HCT116 (cell line): ENCODE measurements around the gene DIP2B.

Source experiments
- CTCF ChIP-seq, 3 experiments: fragments of 200-600 bp in 1 of 3; sonication (generic) in 1 of 3; IDR thresholded peaks in 2 of 3; conservative IDR thresholded peaks in 1 of 3; 2 replicates each; pipeline ENCODE4 v1.5.1; 2012 to 2017; ENCODE audit warnings: low read depth in 2 of 3, low read length in 2 of 3, antibody characterized with exemption in 1 of 3, borderline replicate concordance in 1 of 3, control low read depth in 1 of 3, mild to moderate bottlenecking in 1 of 3, mixed read lengths in 1 of 3, mixed run types in 1 of 3, moderate library complexity in 1 of 3; ENCODE audit not compliant: insufficient read depth in 1 of 3
- POLR2AphosphoS5 ChIP-seq: IDR thresholded peaks from 2 replicates; pipeline ENCODE4 v1.6.1; 2011; ENCODE audit warnings: mild to moderate bottlenecking, low read depth, low read length, moderate library complexity

GRCh38 chr12:50508414-50508813 is 3.6 kb downstream of the DIP2B start:
- no peak for TF ChIP-seq POLR2AphosphoS5
- TF ChIP-seq CTCF (IDR thresholded peaks at IDR 0.05 in 2 of 3, conservative IDR thresholded peaks at IDR 0.05 in 1 of 3; ENCODE audit: borderline replicate concordance in 1 of 3, insufficient read depth in 1 of 3, low read depth in 2 of 3, low read length in 2 of 3), result no peak
